ENCODE measurements around the gene SEMA4F. TPM values are rescaled to one million over a fixed set of nuclear protein-coding genes. Genes with fewer than 3 reads are reported as not detected.
A peak's percentile ranks its signal among the peaks of the same experiment; 100 is the strongest.

SEMA4F gene
- total RNA-seq, 1 experiment from 2014 or later = 6.6 TPM

GRCh38 chr2:74675090-74675489 lies 21.0 kb downstream of the SEMA4F start:
- no peak overlapping the region for H3K14ac ChIP-seq (ENCODE audit: insufficient read depth, low read length)
- H3K9ac ChIP-seq (ENCODE audit: extremely low read depth, insufficient read length, low read length) = no peak overlapping the region
- H3K4me1 Mint-ChIP-seq = no peaks in the 10 kb centered on the region
- no peak for DNase-seq
- H4K5ac ChIP-seq (ENCODE audit: insufficient read length, low read depth, low read length) = no peak overlapping the region
- no peaks in the 10 kb centered on the region for H3K4me1 ChIP-seq (ENCODE audit: insufficient read depth, low read length)
- no peak overlapping the region for H3K23ac ChIP-seq (ENCODE audit: insufficient read length, low read depth, low read length)
- H3K23me2 ChIP-seq (ENCODE audit: insufficient read length, low read depth, low read length, poor library complexity, severe bottlenecking) = no peaks in the 10 kb centered on the region
- no peak overlapping the region for H2BK5ac ChIP-seq (ENCODE audit: insufficient read length, low read length)
- no peak overlapping the region for H2AFZ ChIP-seq (ENCODE audit: low read length)
- no peaks in the 10 kb centered on the region for H3K79me1 ChIP-seq (ENCODE audit: insufficient read depth, low read depth, low read length, poor library complexity, severe bottlenecking)
- H3K36me3 Mint-ChIP-seq (ENCODE audit: insufficient read depth in 1 of 3, low read depth in 3 of 3) = peaks cover 0 to 8% (median 0%) of the 10 kb centered on the region in 3 experiments; a peak in 3 of 7 replicates
- no peaks in the 10 kb centered on the region for H3K9me3 Mint-ChIP-seq
- no CpG with 5 or more reads among the region's 6 CpGs for WGBS (ENCODE audit: extremely low coverage, insufficient read length, low lambda C conversion rate)
- no peak overlapping the region for H3K27ac Mint-ChIP-seq
- no peak overlapping the region for H4K8ac ChIP-seq (replicated peaks; ENCODE audit: insufficient read length, low read depth, low read length)
- H2AK5ac ChIP-seq (ENCODE audit: insufficient read length, low read length) = no peak overlapping the region
- H3K4ac ChIP-seq (ENCODE audit: low read depth, low read length) = no peak overlapping the region
- H3K4me2 ChIP-seq (ENCODE audit: insufficient read depth, insufficient read length, low read length) = no peak overlapping the region
- H3K79me2 ChIP-seq (ENCODE audit: insufficient read depth, low read length) = no peaks in the 10 kb centered on the region; the same call in 1 of the 2 replicates
- no peak overlapping the region for H3K56ac ChIP-seq (ENCODE audit: insufficient read length, low read depth, low read length)
- no peak overlapping the region for H3K27ac ChIP-seq (ENCODE audit: insufficient read length, low read depth, low read length)
- no peak overlapping the region for H2BK20ac ChIP-seq (ENCODE audit: low read depth, low read length, poor library complexity, severe bottlenecking)
- no peak overlapping the region for H3K4me3 Mint-ChIP-seq
- H4K91ac ChIP-seq (ENCODE audit: insufficient read length, low read depth, low read length) = no peak overlapping the region
- no peaks in the 10 kb centered on the region for H3K27me3 Mint-ChIP-seq (ENCODE audit: low read depth)
- no peak overlapping the region for H2BK15ac ChIP-seq (ENCODE audit: low read depth, low read length)
- no peaks in the 10 kb centered on the region for H4K20me1 ChIP-seq (ENCODE audit: control insufficient read depth, insufficient read depth, insufficient read length)
- H2BK12ac ChIP-seq (ENCODE audit: insufficient read length, low read depth, low read length) = no peak overlapping the region
- H3T11ph ChIP-seq (ENCODE audit: low read length) = no peak overlapping the region
- no peak overlapping the region for H3K18ac ChIP-seq (ENCODE audit: insufficient read length, low read depth, low read length)
- no peak overlapping the region for H2BK120ac ChIP-seq (ENCODE audit: low read depth, low read length, poor library complexity, severe bottlenecking)
- no peaks in the 10 kb centered on the region for H3K27me3 ChIP-seq (ENCODE audit: insufficient read depth, low read length)
- TF ChIP-seq, protein P1, sequence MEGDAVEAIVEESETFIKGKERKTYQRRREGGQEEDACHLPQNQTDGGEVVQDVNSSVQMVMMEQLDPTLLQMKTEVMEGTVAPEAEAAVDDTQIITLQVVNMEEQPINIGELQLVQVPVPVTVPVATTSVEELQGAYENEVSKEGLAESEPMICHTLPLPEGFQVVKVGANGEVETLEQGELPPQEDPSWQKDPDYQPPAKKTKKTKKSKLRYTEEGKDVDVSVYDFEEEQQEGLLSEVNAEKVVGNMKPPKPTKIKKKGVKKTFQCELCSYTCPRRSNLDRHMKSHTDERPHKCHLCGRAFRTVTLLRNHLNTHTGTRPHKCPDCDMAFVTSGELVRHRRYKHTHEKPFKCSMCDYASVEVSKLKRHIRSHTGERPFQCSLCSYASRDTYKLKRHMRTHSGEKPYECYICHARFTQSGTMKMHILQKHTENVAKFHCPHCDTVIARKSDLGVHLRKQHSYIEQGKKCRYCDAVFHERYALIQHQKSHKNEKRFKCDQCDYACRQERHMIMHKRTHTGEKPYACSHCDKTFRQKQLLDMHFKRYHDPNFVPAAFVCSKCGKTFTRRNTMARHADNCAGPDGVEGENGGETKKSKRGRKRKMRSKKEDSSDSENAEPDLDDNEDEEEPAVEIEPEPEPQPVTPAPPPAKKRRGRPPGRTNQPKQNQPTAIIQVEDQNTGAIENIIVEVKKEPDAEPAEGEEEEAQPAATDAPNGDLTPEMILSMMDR (conservative IDR thresholded peaks at IDR 0.05) = 0 out of 3 replicates have a peak, but pooled peaks have one; percentile 30
- H3K9me3 ChIP-seq (ENCODE audit: control insufficient read depth, low read depth, low read length) = no peaks in the 10 kb centered on the region

All from H9 (cell line).